GM08714 (cell line): ENCODE measurements around the gene ABCB4.

Experiments used
- H3K4me3 ChIP-seq: fragments of 200-500 bp; sonication (Bioruptor generic); 2 replicates; pipeline ENCODE4 v1.5.1; 2014; ENCODE audit warnings: mild to moderate bottlenecking, low read length, inconsistent platforms
- ZNF274 ChIP-seq: IDR thresholded peaks from 2 replicates; pipeline ENCODE4 v1.6.1; 2012; ENCODE audit warnings: mild to moderate bottlenecking, low read depth, low read length

ABCB4 gene

DNA sequence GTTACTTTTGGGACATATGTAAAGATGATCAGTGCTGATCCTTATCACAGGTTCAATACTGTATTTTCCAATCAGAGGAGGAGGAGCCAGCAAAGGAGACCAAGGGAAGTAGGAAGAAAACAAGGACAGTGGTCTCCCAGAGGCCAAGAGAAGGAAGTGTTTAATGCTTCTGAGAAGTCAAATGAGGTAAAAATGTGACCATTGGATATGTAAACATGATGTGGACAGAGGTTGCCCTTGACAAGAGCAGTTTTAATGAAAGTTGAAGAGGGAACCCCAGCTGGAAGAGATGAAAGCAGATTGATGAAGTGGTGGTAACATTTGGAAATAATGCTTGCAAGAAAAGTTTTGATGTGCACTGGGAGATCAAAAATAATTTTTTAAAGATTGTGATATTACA lies 111.2 kb downstream of the ABCB4 start:
- no peak overlapping the region for H3K4me3 ChIP-seq
- no peak for TF ChIP-seq ZNF274

DNA sequence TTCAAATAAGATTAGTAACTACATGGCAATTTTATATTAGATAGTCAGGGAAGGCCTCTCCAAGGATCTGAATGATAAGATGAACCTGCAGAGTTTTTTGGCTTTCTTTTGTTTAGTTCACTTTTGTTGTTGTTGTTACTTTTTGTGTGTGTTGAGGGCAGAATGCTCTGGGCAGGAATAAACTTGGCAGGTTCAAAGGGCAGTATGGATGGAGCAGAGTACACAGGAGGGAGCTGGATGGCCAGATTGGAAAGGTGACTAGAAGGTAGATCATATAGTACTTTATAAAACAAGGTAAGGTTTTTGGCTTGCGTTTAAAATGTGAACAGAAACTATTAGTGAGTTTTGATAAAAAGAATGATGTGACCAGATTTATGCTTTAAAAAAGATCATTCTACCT lies 112.1 kb downstream of the ABCB4 start:
- no peak overlapping the region for H3K4me3 ChIP-seq
- no peak for TF ChIP-seq ZNF274

DNA sequence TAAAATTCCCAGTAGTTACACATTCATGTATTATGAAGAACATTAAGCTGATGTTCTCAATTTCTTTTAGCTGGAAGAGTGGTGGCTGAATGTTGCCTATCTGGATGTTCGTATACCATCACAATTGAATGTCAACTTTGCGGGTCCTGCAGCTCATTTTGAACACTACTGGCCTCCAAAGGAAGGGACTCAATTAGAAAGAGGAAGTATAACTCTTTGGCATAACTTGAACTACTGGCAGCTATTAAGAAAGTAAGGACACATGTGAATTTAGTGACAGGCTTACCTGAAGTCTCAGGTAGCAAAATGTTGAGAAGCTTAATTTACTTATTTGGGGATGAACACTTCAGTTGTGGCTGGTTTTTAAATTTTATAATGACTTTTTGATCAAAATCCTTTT lies 114.2 kb downstream of the ABCB4 start:
- H3K4me3 ChIP-seq: no peak overlapping the region
- TF ChIP-seq ZNF274: no peak

- TF ChIP-seq ZNF274: no peak
- no peak overlapping the region for H3K4me3 ChIP-seq
Observed at GRCh38 chr7:87359366-87359765, 116.1 kb downstream of the ABCB4 start.

DNA sequence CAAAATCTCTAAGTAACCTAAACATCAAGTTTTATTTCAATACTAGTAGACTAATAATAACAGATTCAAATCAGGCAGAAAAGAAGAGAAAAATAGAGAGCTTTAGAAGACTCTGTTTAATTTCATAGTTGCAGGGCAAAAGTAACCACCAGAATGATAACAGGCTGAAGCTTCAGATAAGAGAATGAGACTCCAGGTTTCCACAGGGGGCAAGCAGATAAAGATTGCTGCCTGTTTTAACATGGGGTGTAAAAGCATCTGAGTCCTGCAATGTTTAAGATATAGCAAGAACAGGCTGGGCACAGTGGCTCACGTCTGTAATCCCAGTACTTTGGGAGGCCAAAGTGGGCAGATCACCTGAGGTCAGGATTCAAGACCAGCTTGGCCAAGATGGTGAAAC lies 119.0 kb downstream of the ABCB4 start:
- H3K4me3 ChIP-seq: no peak overlapping the region
- TF ChIP-seq ZNF274: no peak

DNA sequence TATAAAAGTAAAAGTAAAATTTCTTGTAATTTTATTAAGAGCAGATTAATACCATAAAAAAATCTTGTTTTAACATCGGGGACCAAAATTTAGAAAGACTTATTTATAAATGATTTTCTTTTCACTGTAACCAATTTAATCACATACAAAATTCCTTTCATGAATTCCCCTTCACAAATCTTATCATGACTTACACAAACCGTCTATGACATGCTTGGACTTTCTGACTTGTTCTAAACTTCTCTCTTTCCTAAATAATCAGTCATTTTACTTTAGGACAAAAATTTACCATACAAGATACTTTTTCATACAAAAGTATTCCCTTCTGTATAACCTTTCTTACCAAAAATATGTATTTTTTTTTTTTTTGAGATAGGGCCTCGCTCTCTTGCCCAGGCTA lies 120.7 kb downstream of the ABCB4 start:
- no peak for TF ChIP-seq ZNF274

More for the DNA sequence above, 120.7 kb downstream of the ABCB4 start:
- no peak overlapping the region for H3K4me3 ChIP-seq
